ENCODE data around the gene GPR183. TPM values are rescaled to one million over a fixed set of nuclear protein-coding genes. Genes with fewer than 3 reads are reported as not detected.

The GPR183 gene
- total RNA-seq, 4 donors from 2014 or later = 17.2 to 73.5 (median 42.7) TPM

- no peak for ATAC-seq (ENCODE audit: low FRiP score)
Observed at GRCh38 chr13:99263126-99263785, 43.9 kb downstream of the GPR183 start.

GRCh38 chr13:99261059-99261458 is 46.1 kb downstream of the GPR183 start:
- no peak for DNase-seq (ENCODE audit: low spot score)
- ATAC-seq (ENCODE audit: low FRiP score) = no peak
- TF ChIP-seq CTCF (IDR thresholded peaks at IDR 0.05) = no peak

More at GRCh38 chr13:99263126-99263785, 43.9 kb downstream of the GPR183 start:
- no peak for DNase-seq (ENCODE audit: low spot score)
- TF ChIP-seq CTCF (IDR thresholded peaks at IDR 0.05) = no peak

- DNase-seq (ENCODE audit: low spot score) (no peak), ATAC-seq (ENCODE audit: low FRiP score) (no peak)
- no peak for TF ChIP-seq CTCF (IDR thresholded peaks at IDR 0.05)
Observed at GRCh38 chr13:99260216-99260615, 47.0 kb downstream of the GPR183 start.

GRCh38 chr13:99258946-99259345 is 48.3 kb downstream of the GPR183 start:
- ATAC-seq (ENCODE audit: low FRiP score) (no peak), DNase-seq (ENCODE audit: low spot score) (no peak)
- no peak for TF ChIP-seq CTCF (IDR thresholded peaks at IDR 0.05)

- no peak for TF ChIP-seq CTCF (IDR thresholded peaks at IDR 0.05)
- DNase-seq (ENCODE audit: low spot score) (no peak), ATAC-seq (ENCODE audit: low FRiP score) (no peak)
Observed at GRCh38 chr13:99258210-99258860, 48.9 kb downstream of the GPR183 start, which contains the start of gene GPR18. TSS of gene GPR18 (minus strand) at chr13:99258379. CDS start at chr13:99255872, 2,507 bp downstream.

- TF ChIP-seq CTCF (IDR thresholded peaks at IDR 0.05) = no peak
- no peak for DNase-seq (ENCODE audit: low spot score)
- ATAC-seq (ENCODE audit: low FRiP score) = no peak
Observed at GRCh38 chr13:99257291-99257690, 49.9 kb downstream of the GPR183 start.

GRCh38 chr13:99256709-99257108 is 50.5 kb downstream of the GPR183 start:
- no peak for ATAC-seq (ENCODE audit: low FRiP score)
- no peak for DNase-seq (ENCODE audit: low spot score)
- no peak for TF ChIP-seq CTCF (IDR thresholded peaks at IDR 0.05)
